Iris pigment epithelial cell (primary cell): Measurements from ENCODE around the gene HOXB7.

Source experiments
- DNase-seq: peaks from one replicate; pipeline ENCODE4 v3.0.0-alpha.2; 2011; ENCODE audit warnings: low read depth

Gene HOXB7

DNA sequence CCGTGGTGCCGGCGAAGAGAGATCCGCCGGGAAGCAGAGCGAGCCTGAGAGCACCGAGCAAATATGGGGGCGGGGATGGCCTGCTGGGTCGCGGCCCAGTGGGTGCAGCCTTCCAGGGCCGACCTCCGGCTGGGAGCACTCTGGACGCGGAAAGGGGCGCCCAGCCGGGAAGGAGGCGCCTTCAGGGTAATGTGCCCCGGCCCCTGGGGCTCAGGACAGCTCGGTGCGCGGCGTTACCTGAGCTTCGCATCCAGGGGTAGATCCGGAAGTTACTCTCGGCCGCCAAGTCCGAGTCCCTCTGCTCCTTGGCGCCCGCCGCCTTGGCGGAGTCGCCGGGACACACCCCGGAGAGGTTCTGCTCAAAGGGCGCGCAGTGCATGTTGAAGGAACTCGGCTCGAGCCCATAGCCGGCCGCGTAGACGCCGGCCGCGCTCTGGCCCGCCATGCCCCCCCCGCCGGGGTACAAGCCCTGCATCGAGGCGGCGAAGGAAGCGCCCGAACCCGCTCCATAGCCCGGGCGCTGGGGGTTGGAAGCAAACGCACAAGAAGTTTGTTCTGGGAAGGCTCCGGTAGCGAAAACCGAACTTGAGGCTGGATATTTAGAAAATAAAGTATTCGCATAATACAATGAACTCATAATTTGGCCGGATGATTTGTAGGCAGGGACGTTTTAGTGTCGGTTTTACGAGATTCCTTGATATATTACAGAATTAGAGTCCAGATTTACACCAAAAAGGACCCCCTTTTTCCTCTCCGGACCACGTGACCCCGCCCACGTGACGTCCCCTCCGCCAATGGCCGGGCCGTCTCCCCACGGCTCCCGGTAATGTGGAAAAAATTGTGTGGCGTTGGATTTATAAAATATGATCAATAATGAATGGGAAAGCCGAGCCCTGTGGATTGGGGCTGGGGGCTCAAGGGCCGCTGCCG lies at the start of gene HOXB7:
Gene HOXB7 (minus strand): TSS at position 736 of the 930 bp plus-strand sequence. CDS start 99 bp downstream, at position 637.
- no peak for DNase-seq

DNA sequence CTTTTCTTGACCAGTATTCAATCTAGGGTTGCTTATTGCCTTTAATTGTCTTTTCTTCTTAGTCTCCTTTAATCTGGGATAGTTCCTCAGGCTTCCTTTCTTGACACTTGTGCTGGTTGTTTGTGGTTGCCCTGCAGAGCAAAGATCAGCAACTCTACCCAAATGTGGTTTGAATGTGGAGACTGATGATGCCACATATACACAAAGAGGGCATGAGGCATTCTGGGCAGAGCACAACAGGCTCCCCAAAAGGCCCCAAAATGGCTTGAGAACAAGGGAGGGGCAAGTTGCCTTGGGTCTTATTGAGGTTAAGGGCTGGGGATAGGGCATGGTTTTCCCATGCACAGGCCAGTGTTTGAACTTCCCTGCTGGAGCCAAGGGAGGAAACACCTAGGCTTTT lies 45.1 kb upstream of the HOXB7 start:
- DNase-seq, result no peak

- no peak for DNase-seq
Observed at GRCh38 chr17:48649741-48650140, 38.9 kb upstream of the HOXB7 start.

GRCh38 chr17:48647963-48648245 lies 37.1 kb upstream of the HOXB7 start:
- DNase-seq, result no peak

DNA sequence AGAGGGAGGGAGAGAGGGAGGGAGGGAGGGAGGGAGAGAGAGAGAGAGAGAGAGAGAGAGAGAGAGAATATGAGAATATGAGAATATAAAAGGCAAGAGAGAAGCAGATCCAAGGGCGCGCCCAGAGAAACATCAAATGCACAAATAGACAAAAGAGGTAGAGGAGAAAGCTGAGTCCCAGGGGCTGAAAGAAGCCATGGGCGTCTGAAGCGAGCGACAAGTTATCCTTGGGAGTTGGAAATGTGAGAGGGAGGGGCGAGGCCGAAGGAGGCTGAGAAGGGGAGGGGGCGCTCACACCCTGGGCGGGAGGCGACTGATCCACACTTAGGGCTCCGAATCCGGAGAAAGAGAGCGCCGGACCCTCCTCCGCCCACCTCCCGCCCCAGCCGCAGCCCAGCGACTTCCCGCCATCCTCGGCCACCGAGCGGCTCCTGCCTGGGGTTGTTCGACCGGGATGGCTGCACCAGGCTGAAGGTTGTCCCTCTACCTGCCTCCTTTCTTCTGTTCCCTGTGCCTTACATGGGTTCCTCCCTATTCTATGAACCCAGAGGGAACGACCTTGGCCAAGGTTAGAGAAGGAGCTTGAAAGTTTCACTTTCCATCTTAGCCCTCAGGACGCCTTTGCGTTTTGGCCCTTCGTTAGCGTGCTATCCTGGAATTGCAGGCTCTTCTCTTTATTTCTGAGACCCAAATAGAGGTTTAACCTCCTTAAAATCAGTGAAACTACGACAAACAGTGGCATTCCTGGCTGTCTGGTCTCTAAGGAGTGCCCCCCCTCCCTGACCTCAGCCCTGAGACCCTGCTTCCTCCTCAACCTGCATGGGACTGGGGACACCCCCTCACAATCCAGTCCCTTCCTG lies 36.5 kb upstream of the HOXB7 start:
- no peak for DNase-seq

DNA sequence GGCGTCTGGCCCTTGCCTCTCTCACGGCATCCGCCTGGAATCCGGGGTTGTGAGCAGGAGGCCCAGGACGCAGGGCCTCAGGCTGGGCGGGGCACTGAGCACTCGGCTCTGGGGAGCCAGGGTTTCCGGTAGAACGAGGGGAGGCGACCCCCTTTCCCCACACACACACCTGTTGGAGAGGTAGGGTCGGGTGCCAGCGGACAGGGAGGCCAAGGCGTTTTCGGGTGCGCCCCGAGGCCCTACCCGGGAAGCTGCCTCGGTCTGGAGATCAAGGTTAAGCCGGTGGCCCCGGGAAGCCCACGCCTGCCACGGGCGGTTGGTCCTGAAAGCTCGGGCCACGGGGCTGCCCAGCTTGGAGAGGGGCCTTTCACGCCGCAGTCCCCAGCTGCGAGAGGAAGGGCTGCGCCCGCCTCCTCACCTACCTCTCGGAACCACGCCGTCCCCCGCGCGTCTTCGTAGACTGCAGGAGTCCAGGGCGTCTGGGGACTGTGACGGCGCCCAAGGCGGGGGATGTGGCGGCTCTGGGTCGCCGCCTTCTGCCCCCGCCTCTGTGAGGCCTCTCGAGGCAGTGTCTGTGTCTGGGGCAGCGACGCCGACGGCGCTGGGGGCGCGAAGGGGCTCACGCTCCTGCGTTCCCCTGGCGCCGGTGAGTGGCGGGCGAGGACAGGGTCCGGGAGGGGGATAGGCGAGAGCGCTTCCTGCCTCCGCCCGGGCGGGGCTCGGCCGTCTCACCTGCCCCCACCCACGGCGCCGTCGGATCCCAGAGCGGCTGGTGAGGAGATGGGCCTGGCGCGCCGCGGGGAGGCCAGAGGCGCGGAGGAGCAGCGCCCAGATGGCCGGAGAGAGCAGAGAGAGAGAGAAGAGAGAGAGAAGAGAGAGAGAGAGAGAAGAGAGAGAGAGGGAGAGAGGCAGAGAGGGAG lies 35.6 kb upstream of the HOXB7 start:
- DNase-seq, result no peak

DNA sequence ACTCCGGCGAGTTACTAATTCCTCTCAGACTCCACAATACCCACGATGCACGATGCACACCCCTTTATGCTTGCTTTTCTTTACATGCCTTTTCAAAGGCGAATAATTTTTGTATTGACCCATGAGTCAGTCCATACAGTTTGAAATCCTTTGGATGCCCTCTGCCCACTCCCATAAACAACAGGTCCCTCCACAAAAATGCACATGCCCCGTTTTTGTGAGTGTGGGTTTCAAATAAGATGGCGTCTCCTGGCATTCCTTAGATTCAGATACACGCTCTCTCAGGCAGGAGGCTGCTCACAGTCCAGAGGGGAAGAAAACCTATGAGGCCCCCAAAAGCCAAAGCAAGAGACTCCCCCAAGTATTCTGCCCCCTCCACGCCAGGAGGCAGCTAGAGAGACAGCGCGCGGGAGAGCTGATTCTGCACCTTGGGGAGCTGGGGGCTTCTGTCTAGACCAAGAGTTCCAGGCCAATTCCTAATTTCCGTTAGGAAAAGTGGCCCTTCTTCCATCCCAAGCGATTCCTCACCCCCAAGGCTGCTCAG lies 34.9 kb upstream of the HOXB7 start:
- DNase-seq, result no peak

- DNase-seq, result no peak
Observed at GRCh38 chr17:48644910-48645557, 34.2 kb upstream of the HOXB7 start.

DNA sequence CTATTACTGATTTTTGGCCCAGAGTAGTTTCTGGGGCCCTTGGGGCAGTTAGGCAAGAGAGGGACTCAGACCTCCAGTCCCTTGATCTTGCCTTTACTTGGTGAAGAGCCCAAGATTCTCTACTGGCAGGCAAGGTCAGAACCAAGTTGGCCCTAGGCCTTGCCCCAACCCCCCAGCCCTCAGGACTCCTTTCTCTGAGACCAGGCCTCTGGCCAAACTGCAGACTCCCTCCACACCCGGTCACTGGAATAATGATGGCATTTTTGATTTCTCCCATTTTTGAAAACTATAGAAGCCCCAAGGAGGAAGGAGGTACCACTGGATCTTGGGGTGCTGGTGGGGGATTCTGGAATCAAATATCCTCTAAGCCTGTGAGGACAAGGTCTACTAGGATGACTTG lies 33.3 kb upstream of the HOXB7 start:
- no peak for DNase-seq

- DNase-seq, result no peak
Observed at GRCh38 chr17:48643697-48644012, 32.8 kb upstream of the HOXB7 start.

GRCh38 chr17:48642843-48643696 lies 32.3 kb upstream of the HOXB7 start:
- no peak for DNase-seq

DNA sequence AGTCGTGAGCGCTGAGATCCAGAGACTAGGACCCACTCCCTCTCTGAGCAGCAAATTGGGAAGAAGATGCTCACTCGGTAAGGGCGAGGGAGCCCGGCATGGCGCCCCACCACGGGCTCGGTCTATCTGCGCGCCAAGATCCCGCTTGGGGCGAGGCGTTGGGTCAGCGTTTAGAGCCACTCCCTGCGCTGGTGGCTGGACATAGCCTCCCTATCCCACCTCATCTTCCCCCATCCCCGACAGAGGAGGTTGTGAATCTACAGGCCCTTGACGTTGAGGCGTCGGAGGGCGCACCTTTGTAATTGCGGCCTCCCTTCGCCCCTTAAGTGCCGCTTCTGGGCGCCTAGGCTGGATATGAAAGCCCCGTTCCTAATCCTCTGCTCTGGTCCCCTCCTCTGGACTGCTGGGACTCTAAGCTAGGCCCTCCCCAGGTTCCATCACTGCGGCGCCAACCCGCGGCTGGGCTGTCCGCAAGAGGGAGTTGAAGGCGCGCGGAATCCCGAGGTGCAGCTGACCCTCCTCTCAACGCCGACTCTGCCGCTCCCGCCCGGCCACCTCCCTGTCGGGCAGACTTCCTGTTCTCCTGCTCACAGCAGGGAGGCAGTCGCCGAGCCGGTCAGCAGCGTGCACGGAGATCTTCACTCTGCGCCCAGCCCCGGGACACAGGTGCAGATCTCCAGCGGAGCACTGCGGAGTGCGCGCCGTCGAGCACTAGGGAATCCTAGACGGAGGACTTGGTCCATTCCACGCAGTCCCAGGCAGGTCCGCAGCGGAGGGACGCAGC lies 31.4 kb upstream of the HOXB7 start:
- DNase-seq, result no peak

GRCh38 chr17:48641541-48642058 lies 30.8 kb upstream of the HOXB7 start:
- no peak for DNase-seq

DNA sequence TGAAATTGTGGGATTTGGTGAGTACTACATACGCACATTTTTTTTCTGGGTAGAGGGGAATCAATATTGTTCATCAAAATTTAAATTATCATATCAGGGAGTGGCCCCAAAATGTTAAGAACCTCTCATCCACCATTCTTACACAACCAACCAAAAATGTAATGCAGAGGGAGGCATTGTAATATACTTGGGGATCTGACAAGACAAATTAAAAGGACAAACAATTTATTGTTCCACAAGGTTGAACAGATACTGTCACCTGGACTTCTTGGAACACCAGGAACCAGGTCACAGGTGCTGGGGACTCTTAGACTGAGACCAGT lies 30.0 kb upstream of the HOXB7 start:
- DNase-seq, result no peak

GRCh38 chr17:48639982-48640857 lies 29.4 kb upstream of the HOXB7 start:
- no peak for DNase-seq

- no peak for DNase-seq
Observed at GRCh38 chr17:48639136-48639535, 28.3 kb upstream of the HOXB7 start.

DNA sequence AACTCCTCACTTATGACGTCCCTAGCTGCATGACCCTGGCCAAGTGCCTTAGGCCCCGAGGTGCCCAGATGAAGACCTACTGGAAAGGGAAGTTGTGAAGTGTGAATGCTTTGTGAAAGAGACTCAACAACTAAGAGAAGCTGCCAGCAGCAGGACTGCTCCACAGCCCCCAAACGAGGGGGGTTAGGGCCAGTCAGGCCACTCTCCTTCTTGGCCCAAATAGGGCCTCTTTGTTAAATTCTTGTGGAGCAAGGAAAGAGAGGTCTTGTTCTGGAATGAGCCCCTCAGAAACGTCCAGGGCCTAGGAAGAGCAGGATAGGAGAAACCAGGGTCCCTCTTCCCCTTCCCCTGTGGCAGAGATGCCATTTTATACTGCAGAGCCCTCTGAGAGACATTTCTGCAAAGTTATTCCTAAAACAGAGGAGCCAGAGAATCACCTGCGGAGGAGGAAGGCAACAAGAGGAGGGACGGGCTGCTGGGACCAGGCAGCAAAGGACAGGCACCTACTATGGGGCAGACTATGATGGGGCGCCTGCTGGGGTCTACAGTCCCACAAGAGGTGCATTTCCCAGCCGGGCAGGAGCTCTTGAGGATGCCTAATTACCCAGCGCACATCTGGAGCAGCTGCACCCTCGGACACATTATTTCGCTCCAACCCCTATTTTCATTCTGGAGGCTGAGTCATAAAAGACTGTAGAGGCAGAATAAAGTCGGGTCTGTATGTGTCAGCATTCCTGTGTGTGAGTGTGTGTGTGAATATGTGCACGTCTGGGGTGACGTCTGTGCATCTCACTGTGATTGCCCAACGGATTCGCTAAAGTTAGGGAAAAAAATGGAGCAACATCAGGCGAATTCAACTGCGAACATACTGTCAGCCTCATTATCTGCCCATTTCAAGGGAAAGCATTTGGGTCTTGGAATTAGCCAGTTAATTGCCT lies 26.8 kb upstream of the HOXB7 start:
- DNase-seq, result peak; percentile 48
